Osteoblast (primary cell): Measurements from ENCODE around the gene CFAP57. TPM values are rescaled to one million over a fixed set of nuclear protein-coding genes. Genes with fewer than 3 reads are reported as not detected.

Experiments used
- DNase-seq: peaks from one replicate; pipeline ENCODE4 v3.0.0; 2011; ENCODE audit warnings: low spot score, mixed read lengths; ENCODE audit not compliant: insufficient read length; ENCODE audit errors: missing footprints
- H2AFZ ChIP-seq: 2 replicates; pipeline ENCODE4 v1.6.0; 2011; ENCODE audit warnings: mild to moderate bottlenecking, low read length
- H3K27ac ChIP-seq: 2 replicates; pipeline ENCODE4 v1.5.1; 2011; ENCODE audit warnings: mild to moderate bottlenecking, low read depth, low read length, moderate library complexity
- H3K27me3 ChIP-seq: 2 replicates; pipeline ENCODE4 v1.6.0; 2012; ENCODE audit warnings: mild to moderate bottlenecking, control low read depth, inconsistent platforms, low read length, moderate library complexity; ENCODE audit not compliant: insufficient read depth
- H3K36me3 ChIP-seq: 2 replicates; pipeline ENCODE4 v1.5.1; 2011; ENCODE audit warnings: mild to moderate bottlenecking, low read length, control low read depth, moderate library complexity; ENCODE audit not compliant: insufficient read depth
- H3K4me1 ChIP-seq: 2 replicates; pipeline ENCODE4 v1.5.1; 2011; ENCODE audit warnings: mild to moderate bottlenecking, low read length, control low read depth, moderate library complexity; ENCODE audit not compliant: insufficient read depth
- H3K4me2 ChIP-seq: 2 replicates; pipeline ENCODE4 v1.6.0; 2011; ENCODE audit warnings: mild to moderate bottlenecking, low read length; ENCODE audit not compliant: insufficient read depth
- H3K4me3 ChIP-seq: fragments of 200-600 bp; sonication (generic); 3 replicates; pipeline ENCODE4 v1.5.1; 2012; ENCODE audit warnings: mild to moderate bottlenecking, low read length, inconsistent platforms; ENCODE audit not compliant: insufficient read depth
- H3K79me2 ChIP-seq: 2 replicates; pipeline ENCODE4 v1.6.0; 2012; ENCODE audit warnings: mild to moderate bottlenecking, low read length, control low read depth, inconsistent platforms; ENCODE audit not compliant: insufficient read depth
- H3K9me3 ChIP-seq: 2 replicates; pipeline ENCODE4 v1.5.1; 2011; ENCODE audit warnings: low read depth, low read length, control low read depth
- H4K20me1 ChIP-seq: 2 replicates; pipeline ENCODE4 v1.6.0; 2012; ENCODE audit warnings: mild to moderate bottlenecking, low read length, control low read depth; ENCODE audit not compliant: insufficient read depth
- CTCF ChIP-seq: IDR thresholded peaks from 2 replicates; pipeline ENCODE4 v1.5.1; 2011; ENCODE audit warnings: mild to moderate bottlenecking, low read depth, low read length, moderate library complexity; ENCODE audit errors: extremely low read depth
- total RNA-seq: library from RNA; depleted of rRNA; stranded (reverse); fragments of >200 nt; gene quantifications from 2 replicates; pipeline ENCODE4 v1.2.3, GENCODE V29; 2012

The CFAP57 gene
- total RNA-seq, 1 donor = under 0.01 TPM

DNA sequence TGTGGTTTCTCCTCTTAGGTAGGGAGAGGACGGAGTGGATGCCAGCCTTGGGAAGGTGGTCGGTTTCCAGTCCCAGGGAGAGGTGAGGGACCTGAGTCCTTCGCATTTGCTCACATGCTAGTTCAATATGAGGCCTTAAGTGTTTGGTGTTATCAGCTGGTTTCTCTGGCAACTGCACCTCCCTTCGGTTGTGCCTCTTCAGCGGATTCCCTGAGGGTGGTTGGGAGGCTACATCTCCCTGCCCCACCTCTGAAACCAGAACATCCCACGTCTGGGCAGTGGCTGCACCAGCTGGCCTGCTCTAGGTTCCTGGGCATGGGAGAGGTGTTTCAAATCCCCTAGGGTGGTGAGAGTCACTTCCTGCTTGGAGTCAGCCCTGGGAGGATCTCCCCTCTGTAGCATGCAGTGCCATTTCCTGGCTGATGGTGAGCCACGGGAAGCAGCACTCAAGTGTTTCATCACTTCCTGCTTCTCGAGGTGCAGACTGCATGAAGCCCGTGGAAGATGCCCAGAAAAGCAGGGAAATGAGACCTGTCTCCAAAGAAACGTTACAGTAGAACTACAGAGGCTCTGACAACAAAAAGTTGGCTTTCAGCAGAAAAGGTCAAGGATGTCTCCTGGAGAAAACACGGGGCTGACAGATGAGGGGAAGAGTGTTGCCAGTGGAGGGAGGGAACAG, 102.1 kb downstream of the CFAP57 start:
- H3K9me3 ChIP-seq = no peaks in the 10 kb centered on the region
- H3K4me1 ChIP-seq = no peaks in the 10 kb centered on the region
- peaks cover 11% of the 10 kb centered on the region for H3K27me3 ChIP-seq
- no peak overlapping the region for H3K4me3 ChIP-seq
- no peaks in the 10 kb centered on the region for H4K20me1 ChIP-seq
- H3K4me2 ChIP-seq = no peak overlapping the region
- H3K36me3 ChIP-seq = no peaks in the 10 kb centered on the region
- H3K79me2 ChIP-seq = no peaks in the 10 kb centered on the region
- no peak overlapping the region for H3K27ac ChIP-seq
- no peak for TF ChIP-seq CTCF
- DNase-seq = peak; percentile 96
- H2AFZ ChIP-seq = peak overlapping the region; percentile 73

GRCh38 chr1:43274804-43275180, 102.7 kb downstream of the CFAP57 start:
- Histone ChIP-seq H3K4me3 (no peak overlapping the region), H3K9me3 (no peaks in the 10 kb centered on the region), H3K4me1 (no peaks in the 10 kb centered on the region), H3K4me2 (no peak overlapping the region), H3K36me3 (no peaks in the 10 kb centered on the region), H2AFZ (peak overlapping the region; percentile 73), H3K27me3 (peaks cover 11% of the 10 kb centered on the region), H4K20me1 (no peaks in the 10 kb centered on the region), H3K27ac (no peak overlapping the region), H3K79me2 (no peaks in the 10 kb centered on the region)
- TF ChIP-seq CTCF = no peak
- DNase-seq = no peak

DNA sequence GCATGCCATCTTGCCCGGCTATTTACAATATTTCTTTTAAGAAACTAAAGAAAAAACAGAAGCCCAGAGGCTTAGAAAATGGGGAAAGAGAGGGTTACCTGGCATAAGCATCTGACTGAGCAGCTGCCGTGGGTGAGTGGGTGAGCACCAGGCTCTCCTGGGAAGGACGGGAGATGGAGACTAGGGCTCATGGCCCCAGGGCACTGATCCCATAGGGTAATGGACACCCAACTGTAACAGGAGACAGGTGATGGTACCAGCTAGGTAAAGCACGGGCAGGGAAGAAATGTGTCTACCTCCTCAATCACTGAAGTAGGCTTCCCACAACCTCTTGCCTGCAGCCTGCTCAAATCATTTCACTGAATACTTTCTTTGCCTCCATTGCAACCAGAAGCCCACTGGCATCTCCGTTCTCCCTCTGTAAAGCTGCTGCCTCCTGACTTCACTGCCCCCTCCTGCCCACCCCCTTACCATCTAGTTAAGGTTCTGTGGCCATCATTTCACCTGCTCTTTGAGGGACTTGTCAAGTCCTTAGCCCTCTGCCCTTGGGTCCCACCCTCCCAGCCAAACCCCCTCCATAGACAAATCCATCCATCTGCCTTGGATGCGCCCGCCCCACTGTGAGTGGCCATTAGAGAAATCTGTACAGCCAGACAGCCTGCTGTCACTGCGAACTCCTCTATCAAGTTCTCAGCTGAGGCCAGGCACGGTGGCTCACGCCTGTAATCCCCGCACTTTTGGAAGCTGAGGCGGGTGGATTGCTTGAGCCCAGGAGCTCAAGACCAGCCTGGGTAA, 103.9 kb downstream of the CFAP57 start:
- TF ChIP-seq CTCF = no peak
- no peak overlapping the region for H3K4me3 ChIP-seq
- H3K27ac ChIP-seq = no peak overlapping the region
- no peak for DNase-seq
- no peaks in the 10 kb centered on the region for H3K9me3 ChIP-seq
- no peak overlapping the region for H3K4me2 ChIP-seq
- no peaks in the 10 kb centered on the region for H3K36me3 ChIP-seq
- no peaks in the 10 kb centered on the region for H3K4me1 ChIP-seq
- peaks cover 11% of the 10 kb centered on the region for H3K27me3 ChIP-seq
- H2AFZ ChIP-seq = no peak overlapping the region
- no peaks in the 10 kb centered on the region for H4K20me1 ChIP-seq
- H3K79me2 ChIP-seq = no peaks in the 10 kb centered on the region

- peaks cover 8% of the 10 kb centered on the region for H3K27me3 ChIP-seq
- H3K27ac ChIP-seq = no peak overlapping the region
- no peak overlapping the region for H2AFZ ChIP-seq
- TF ChIP-seq CTCF = no peak
- H3K79me2 ChIP-seq = no peaks in the 10 kb centered on the region
- H3K9me3 ChIP-seq = no peaks in the 10 kb centered on the region
- H3K4me2 ChIP-seq = no peak overlapping the region
- H3K36me3 ChIP-seq = no peaks in the 10 kb centered on the region
- no peaks in the 10 kb centered on the region for H4K20me1 ChIP-seq
- no peak for DNase-seq
- H3K4me3 ChIP-seq = no peak overlapping the region
- no peaks in the 10 kb centered on the region for H3K4me1 ChIP-seq
These were observed 104.5 kb downstream of the CFAP57 start for GRCh38 chr1:43276673-43277072.
